IMR-90 (cell line): ENCODE results near the gene BCL11B. TPM values are rescaled to one million over a fixed set of nuclear protein-coding genes. Genes with fewer than 3 reads are reported as not detected.

Source experiments
- ATAC-seq: fragments of 200-7000 bp; cut with Tn5 transposase; 2 replicates; pipeline ENCODE4 v1.9.1; 2020; ENCODE audit warnings: low read depth, mild to moderate bottlenecking, moderate library complexity
- BruUV-seq: library from RNA; stranded (reverse); fragments of 400-500 nt; replicated peaks from 2 replicates; lab custom pipeline; 2021; lab: Mats Ljungman, UMichigan
- CTCF ChIA-PET: fragments of 300-600 bp; formaldehyde crosslinking; extraction: SDS; loops from one replicate; lab custom pipeline; 2021; ENCODE audit warnings: antibody characterized with exemption; lab: Yijun Ruan, JAX
- POLR2A ChIA-PET: fragments of 300-600 bp; sonication (Branson Sonifier 250); formaldehyde crosslinking; loops from one replicate; lab custom pipeline; 2022; ENCODE audit warnings: antibody characterized with exemption; ENCODE audit not compliant: unreplicated experiment; lab: Charles Lee
- DNase-seq: peaks from one replicate; pipeline ENCODE4 v3.0.0; 2013
- H2AFZ ChIP-seq: replicated peaks from 2 replicates; pipeline ENCODE3; 2013; ENCODE audit warnings: low read length, mild to moderate bottlenecking; ENCODE audit not compliant: poor library complexity
- H2AK5ac ChIP-seq: 2 replicates; pipeline ENCODE4 v1.6.1; 2013; ENCODE audit warnings: low read depth, low read length, inconsistent platforms
- H2AK9ac ChIP-seq: replicated peaks from 2 replicates; pipeline ENCODE3; 2013; ENCODE audit warnings: mild to moderate bottlenecking, low read depth, low read length, moderate library complexity; ENCODE audit not compliant: poor library complexity
- H2BK120ac ChIP-seq: 2 replicates; pipeline ENCODE4 v1.6.1; 2013; ENCODE audit warnings: low read depth, low read length, inconsistent platforms
- H2BK15ac ChIP-seq: 3 replicates; pipeline ENCODE4 v1.6.1; 2013; ENCODE audit warnings: low read depth, low read length, inconsistent platforms
- H2BK20ac ChIP-seq: 2 replicates; pipeline ENCODE4 v1.6.1; 2013; ENCODE audit warnings: low read depth, mild to moderate bottlenecking, inconsistent platforms, low read length, moderate library complexity
- H2BK5ac ChIP-seq: 2 replicates; pipeline ENCODE4 v1.6.1; 2013; ENCODE audit warnings: mild to moderate bottlenecking, low read depth, low read length, inconsistent platforms; ENCODE audit not compliant: poor library complexity, severe bottlenecking
- H3K14ac ChIP-seq: replicated peaks from 2 replicates; pipeline ENCODE4 v1.6.1; 2013; ENCODE audit warnings: low read depth, low read length, inconsistent platforms
- H3K18ac ChIP-seq: 2 replicates; pipeline ENCODE4 v1.6.1; 2013; ENCODE audit warnings: low read depth, low read length, control low read depth
- H3K23ac ChIP-seq: 2 replicates; pipeline ENCODE4 v1.6.1; 2013; ENCODE audit warnings: low read depth, low read length, inconsistent platforms
- H3K27ac ChIP-seq: 2 replicates; pipeline ENCODE4 v1.5.1; 2013; ENCODE audit warnings: mild to moderate bottlenecking, control low read depth, low read length; ENCODE audit not compliant: insufficient read depth
- H3K27me3 ChIP-seq: 2 replicates; pipeline ENCODE4 v1.6.1; 2013; ENCODE audit warnings: low read length; ENCODE audit not compliant: control insufficient read depth, insufficient read depth
- H3K36me3 ChIP-seq: 2 replicates; pipeline ENCODE4 v1.6.1; 2013; ENCODE audit warnings: low read length, mixed read lengths; ENCODE audit not compliant: control insufficient read depth, insufficient read depth
- H3K4ac ChIP-seq: 2 replicates; pipeline ENCODE4 v1.6.1; 2013; ENCODE audit warnings: low read depth, low read length, inconsistent platforms
- H3K4me1 ChIP-seq: 2 replicates; pipeline ENCODE4 v1.6.1; 2013; ENCODE audit warnings: low read length, mixed read lengths; ENCODE audit not compliant: control insufficient read depth, insufficient read depth
- H3K4me2 ChIP-seq: 2 replicates; pipeline ENCODE4 v1.6.1; 2013; ENCODE audit warnings: low read depth, mild to moderate bottlenecking, control low read depth, low read length, moderate library complexity
- H3K4me3 ChIP-seq: 2 replicates; pipeline ENCODE4 v1.5.1; 2013; ENCODE audit warnings: low read depth, mild to moderate bottlenecking, control low read depth, low read length, moderate library complexity; ENCODE audit not compliant: insufficient read depth
- H3K56ac ChIP-seq: 2 replicates; pipeline ENCODE4 v1.6.1; 2013; ENCODE audit warnings: low read length, inconsistent platforms; ENCODE audit not compliant: insufficient read depth; ENCODE audit errors: extremely low read depth
- H3K79me1 ChIP-seq, 2 experiments: 2 replicates each; pipeline ENCODE4 v1.6.1; 2013; ENCODE audit warnings: low read length in 2 of 2, inconsistent platforms in 1 of 2, low read depth in 1 of 2
- H3K9ac ChIP-seq: 2 replicates; pipeline ENCODE4 v1.6.1; 2013; ENCODE audit warnings: low read depth, low read length, control low read depth
- H3K9me1 ChIP-seq: 2 replicates; pipeline ENCODE4 v1.6.1; 2013; ENCODE audit warnings: low read length, inconsistent platforms; ENCODE audit not compliant: insufficient read depth
- H3K9me3 ChIP-seq: 2 replicates; pipeline ENCODE4 v1.6.1; 2013; ENCODE audit warnings: low read length; ENCODE audit not compliant: control insufficient read depth, insufficient read depth
- H4K20me1 ChIP-seq: 2 replicates; pipeline ENCODE4 v1.6.1; 2013; ENCODE audit warnings: low read length, inconsistent platforms; ENCODE audit not compliant: insufficient read depth
- H4K5ac ChIP-seq: 2 replicates; pipeline ENCODE4 v1.6.1; 2013; ENCODE audit warnings: mild to moderate bottlenecking, low read depth, low read length, control low read depth
- H4K8ac ChIP-seq, 2 experiments: 2 replicates each; pipeline ENCODE4 v1.6.1; 2013; ENCODE audit warnings: low read depth in 2 of 2, low read length in 2 of 2, control low read depth in 1 of 2, inconsistent platforms in 1 of 2
- H4K91ac ChIP-seq: 2 replicates; pipeline ENCODE4 v1.6.1; 2013; ENCODE audit warnings: low read depth, low read length, inconsistent platforms; ENCODE audit not compliant: insufficient read depth
- CEBPB ChIP-seq: IDR thresholded peaks from 2 replicates; pipeline ENCODE4 v1.6.1; 2012; ENCODE audit warnings: low read depth, low read length, improper control_type of control experiment
- CHD1 ChIP-seq: IDR thresholded peaks from 2 replicates; pipeline ENCODE4 v1.6.1; 2012; ENCODE audit warnings: low read depth, low read length, improper control_type of control experiment
- CTCF ChIP-seq: conservative IDR thresholded peaks from 2 replicates; pipeline ENCODE4 v1.5.1; 2012; ENCODE audit warnings: mild to moderate bottlenecking, low read depth, low read length, improper control_type of control experiment
- ELK1 ChIP-seq: fragments of 150-350 bp; IDR thresholded peaks from 2 replicates; pipeline ENCODE4 v1.6.1; 2016; ENCODE audit warnings: low read depth, mild to moderate bottlenecking, low read length, moderate library complexity, borderline replicate concordance
- FOS ChIP-seq: fragments of 150-350 bp; IDR thresholded peaks from 2 replicates; pipeline ENCODE4 v1.6.1; 2016; ENCODE audit warnings: low read depth, low read length
- MAFK ChIP-seq: IDR thresholded peaks from 2 replicates; pipeline ENCODE4 v1.6.1; 2012; ENCODE audit warnings: low read depth, low read length, improper control_type of control experiment
- MAZ ChIP-seq: IDR thresholded peaks from 2 replicates; pipeline ENCODE4 v1.6.1; 2012; ENCODE audit warnings: low read depth, mild to moderate bottlenecking, low read length, improper control_type of control experiment, moderate library complexity, borderline replicate concordance
- MXI1 ChIP-seq: IDR thresholded peaks from 2 replicates; pipeline ENCODE4 v1.6.1; 2012; ENCODE audit warnings: low read depth, mild to moderate bottlenecking, low read length, moderate library complexity, borderline replicate concordance
- NFE2L2 ChIP-seq: fragments of 150-350 bp; IDR thresholded peaks from 2 replicates; pipeline ENCODE4 v1.6.1; 2016; ENCODE audit warnings: low read depth, mild to moderate bottlenecking, low read length
- POLR2A ChIP-seq: IDR thresholded peaks from 2 replicates; pipeline ENCODE4 v1.6.1; 2012; ENCODE audit warnings: mild to moderate bottlenecking, low read depth, low read length
- RAD21 ChIP-seq: IDR thresholded peaks from 2 replicates; pipeline ENCODE4 v1.6.1; 2012; ENCODE audit warnings: low read length, improper control_type of control experiment
- RCOR1 ChIP-seq: IDR thresholded peaks from 2 replicates; pipeline ENCODE4 v1.6.1; 2012; ENCODE audit warnings: mild to moderate bottlenecking, low read length, improper control_type of control experiment; ENCODE audit not compliant: insufficient replicate concordance
- RFX5 ChIP-seq: IDR thresholded peaks from 2 replicates; pipeline ENCODE4 v1.8.0; 2012; ENCODE audit warnings: low read depth, mild to moderate bottlenecking, low read length, moderate library complexity
- SMC3 ChIP-seq: fragments of 150-350 bp; IDR thresholded peaks from 2 replicates; pipeline ENCODE4 v1.6.1; 2016; ENCODE audit warnings: low read depth, mild to moderate bottlenecking, antibody characterized with exemption, low read length, moderate library complexity
- WGBS, 2 experiments: methylation state at CpG; one replicate each; pipeline versions ENCODE4 v1.1.5 to v1.1.7; 2013; ENCODE audit warnings: missing lambda C conversion rate in 2 of 2; ENCODE audit not compliant: insufficient read length in 1 of 2; ENCODE audit errors: extremely low coverage in 2 of 2; 5-methylcytosine and 5-hydroxymethylcytosine counted together
- dilution Hi-C: fragments of 300-500 bp; cut with HindIII; formaldehyde crosslinking; loops from one replicate; pipeline ENCODE4 v1.14.3; 2018; ENCODE audit warnings: low sequenced_read_pairs; ENCODE audit not compliant: unreplicated experiment
- in situ Hi-C: fragments of 300-500 bp; cut with MboI; formaldehyde crosslinking; loops from 3 replicates; pipeline ENCODE4 v1.14.3; 2019; ENCODE audit warnings: low sequenced_read_pairs, inconsistent platforms, mixed read lengths
- intact Hi-C: fragments of 100-400 bp; cut with micrococcal nuclease; formaldehyde crosslinking; loops from 2 replicates; pipeline ENCODE4 v1.10.0; 2022
- polyA plus RNA-seq, 3 experiments: library from polyadenylated mRNA; depleted of rRNA; stranded (reverse); fragments of >200 nt; gene quantifications; 2 replicates each; pipeline ENCODE4 v1.2.3, GENCODE V29; 2012; ENCODE audit warnings: low replicate concordance in 1 of 3
- total RNA-seq: library from RNA; depleted of rRNA; stranded (reverse); fragments of >200 nt; gene quantifications from 2 replicates; pipeline ENCODE4 v1.2.3, GENCODE V29; 2012
- TF ChIP-seq, protein P1 (sequence below): fragments of 150-350 bp; IDR thresholded peaks from 2 replicates; pipeline ENCODE4 v1.6.1; 2017; ENCODE audit warnings: mild to moderate bottlenecking, antibody characterized with exemption, low read length, low read depth

Gene BCL11B
- total and polyA plus RNA-seq, 2 of the 4 experiments (the other 2 are of a cell fraction), result under 0.01 TPM; not detected in 1

- Histone ChIP-seq H3K9me3 (peaks cover 28% of the 10 kb centered on the region), H3K4me1 (no peaks in the 10 kb centered on the region), H2BK5ac (no peak overlapping the region), H4K91ac (no peak overlapping the region), H2BK20ac (no peak overlapping the region), H2AFZ (no peak overlapping the region), H3K9me1 (no peaks in the 10 kb centered on the region), H2BK15ac (no peak overlapping the region), H2BK120ac (no peak overlapping the region), H3K4me2 (no peak overlapping the region), H3K14ac (no peak overlapping the region), H3K4ac (no peak overlapping the region), H3K79me1 (no peaks in the 10 kb centered on the region), H2AK5ac (no peak overlapping the region), H4K5ac (no peak overlapping the region), H4K8ac (no peak overlapping the region), H2AK9ac (no peak overlapping the region), H3K36me3 (no peaks in the 10 kb centered on the region), H3K18ac (no peak overlapping the region), H3K23ac (no peak overlapping the region), H3K27me3 (no peaks in the 10 kb centered on the region), H3K27ac (no peak overlapping the region), H3K56ac (no peak overlapping the region), H4K20me1 (no peaks in the 10 kb centered on the region), H3K4me3 (no peak overlapping the region), H3K9ac (no peak overlapping the region)
- ChIA-PET CTCF (no interaction called here), POLR2A (no interaction called here)
- intact Hi-C loops (no loop called here), dilution Hi-C loops (no loop called here), in situ Hi-C loops (no loop called here)
- ATAC-seq (no peak), DNase-seq (no peak)
- BruUV-seq, result no TSS peak
- WGBS, 2 experiments, result 95% methylated on average over 64 of the region's 95 CpGs; no CpG with 5 or more reads in 1 of the 2 experiments
- TF ChIP-seq ELK1 (no peak), CHD1 (no peak), NFE2L2 (no peak), MAFK (no peak), FOS (no peak), MAZ (no peak), CTCF (no peak), SMC3 (no peak), POLR2A (no peak), RAD21 (no peak), CEBPB (no peak), RCOR1 (no peak), MXI1 (no peak), RFX5 (no peak)
- TF ChIP-seq, protein P1, sequence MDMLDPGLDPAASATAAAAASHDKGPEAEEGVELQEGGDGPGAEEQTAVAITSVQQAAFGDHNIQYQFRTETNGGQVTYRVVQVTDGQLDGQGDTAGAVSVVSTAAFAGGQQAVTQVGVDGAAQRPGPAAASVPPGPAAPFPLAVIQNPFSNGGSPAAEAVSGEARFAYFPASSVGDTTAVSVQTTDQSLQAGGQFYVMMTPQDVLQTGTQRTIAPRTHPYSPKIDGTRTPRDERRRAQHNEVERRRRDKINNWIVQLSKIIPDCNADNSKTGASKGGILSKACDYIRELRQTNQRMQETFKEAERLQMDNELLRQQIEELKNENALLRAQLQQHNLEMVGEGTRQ, result no peak
Measured at GRCh38 chr14:99175331-99176155, 96.5 kb downstream of the BCL11B start.
